H1 (cell line): ENCODE data around the gene SLC25A17. TPM values are rescaled to one million over a fixed set of nuclear protein-coding genes. Genes with fewer than 3 reads are reported as not detected.

Experiments used
- CTCF ChIA-PET: fragments of 300-600 bp; sonication (Branson Sonifier 250); formaldehyde crosslinking; loops from one replicate; lab custom pipeline; 2021; ENCODE audit not compliant: partially characterized antibody; lab: Charles Lee
- POLR2A ChIA-PET: fragments of 300-600 bp; sonication (Branson Sonifier 250); formaldehyde crosslinking; loops from one replicate; lab custom pipeline; 2021; ENCODE audit warnings: inconsistent platforms; ENCODE audit not compliant: partially characterized antibody; lab: Charles Lee
- DNase-seq, 2 experiments: peaks; one replicate each; pipeline versions ENCODE4 v3.0.0 to v3.0.0-alpha.2; 2010 to 2022; ENCODE audit warnings: low spot score in 2 of 2, low read depth in 1 of 2, mixed read lengths in 1 of 2
- FAIRE-seq: peaks from 2 replicates; lab custom pipeline; 2011; peaks lifted over from hg19 to GRCh38; lab: Jason Lieb, UNC
- H2AFZ ChIP-seq: 2 replicates; pipeline ENCODE4 v1.8.1; 2012; ENCODE audit warnings: low read length, inconsistent platforms
- H2AK5ac ChIP-seq: 2 replicates; pipeline ENCODE4 v1.6.1; 2013; ENCODE audit warnings: low read depth, low read length
- H2BK120ac ChIP-seq: replicated peaks from 2 replicates; pipeline ENCODE3; 2013; ENCODE audit warnings: low read depth, low read length, inconsistent platforms
- H2BK12ac ChIP-seq: 2 replicates; pipeline ENCODE4 v1.6.1; 2013; ENCODE audit warnings: low read depth, low read length
- H2BK15ac ChIP-seq: 2 replicates; pipeline ENCODE4 v1.6.1; 2013; ENCODE audit warnings: low read length
- H2BK20ac ChIP-seq: 2 replicates; pipeline ENCODE4 v1.6.1; 2013; ENCODE audit warnings: low read length
- H2BK5ac ChIP-seq: 2 replicates; pipeline ENCODE4 v1.6.1; 2013; ENCODE audit warnings: low read depth, low read length
- H3K14ac ChIP-seq: 2 replicates; pipeline ENCODE4 v1.6.1; 2013; ENCODE audit warnings: inconsistent platforms; ENCODE audit not compliant: insufficient read length
- H3K18ac ChIP-seq: 2 replicates; pipeline ENCODE4 v1.6.1; 2013; ENCODE audit warnings: low read length; ENCODE audit errors: extremely low read depth
- H3K23ac ChIP-seq: 2 replicates; pipeline ENCODE4 v1.6.1; 2013; ENCODE audit warnings: inconsistent platforms; ENCODE audit not compliant: insufficient read length
- H3K23me2 ChIP-seq: 2 replicates; pipeline ENCODE4 v1.6.1; 2013; ENCODE audit warnings: low read depth, low read length
- H3K27ac ChIP-seq: 2 replicates; pipeline ENCODE4 v1.6.1; 2011; ENCODE audit warnings: low read depth, low read length, inconsistent platforms
- H3K27me3 ChIP-seq, 4 experiments: replicated peaks in 1 of 4; 1 replicate in 1 of 4; 2 replicates in 3 of 4; pipeline versions ENCODE4 v1.6.1 to v1.8.1; 2011 to 2013; ENCODE audit warnings: low read length in 3 of 4, mild to moderate bottlenecking in 3 of 4, inconsistent platforms in 2 of 4, mixed read lengths in 2 of 4, moderate library complexity in 1 of 4; ENCODE audit not compliant: control insufficient read depth in 3 of 4, insufficient read depth in 3 of 4; ENCODE audit errors: extremely low read depth in 1 of 4
- H3K36me3 ChIP-seq, 4 experiments: 2 replicates each; pipeline versions ENCODE4 v1.6.1 to v1.8.1; 2011 to 2013; ENCODE audit warnings: mild to moderate bottlenecking in 4 of 4, low read length in 3 of 4, moderate library complexity in 2 of 4, control low read depth in 1 of 4, inconsistent platforms in 1 of 4; ENCODE audit not compliant: insufficient read depth in 4 of 4, control insufficient read depth in 2 of 4
- H3K4ac ChIP-seq: replicated peaks from 2 replicates; pipeline ENCODE3; 2013; ENCODE audit warnings: low read length, low read depth, mixed read lengths, inconsistent platforms; ENCODE audit not compliant: insufficient read length
- H3K4me1 ChIP-seq, 4 experiments: replicated peaks in 1 of 4; 1 replicate in 1 of 4; 2 replicates in 3 of 4; pipeline versions ENCODE4 v1.6.1 to v1.8.1; 2011 to 2013; ENCODE audit warnings: low read length in 3 of 4, inconsistent platforms in 2 of 4, mixed read lengths in 1 of 4; ENCODE audit not compliant: insufficient read depth in 4 of 4, control insufficient read depth in 3 of 4
- H3K4me2 ChIP-seq, 2 experiments: 2 replicates each; pipeline versions ENCODE4 v1.6.1 to v1.8.1; 2011 to 2013; ENCODE audit warnings: low read depth in 2 of 2, low read length in 2 of 2, control low read depth in 1 of 2, inconsistent platforms in 1 of 2, mild to moderate bottlenecking in 1 of 2; ENCODE audit not compliant: insufficient read depth in 1 of 2
- H3K4me3 ChIP-seq, 4 experiments: fragments of 200-600, 300-600 bp in 1 of 4; sonication (generic), shearing (Covaris generic), sonication (Bioruptor Twin) in 1 of 4; 2 replicates each; pipeline versions ENCODE4 v1.5.1 to v1.8.1; 2011 to 2016; ENCODE audit warnings: low read length in 4 of 4, low read depth in 3 of 4, control low read depth in 2 of 4, inconsistent platforms in 2 of 4, mild to moderate bottlenecking in 2 of 4, mixed read lengths in 1 of 4, moderate library complexity in 1 of 4; ENCODE audit not compliant: insufficient read depth in 2 of 4; ENCODE audit errors: extremely low read depth in 1 of 4
- H3K56ac ChIP-seq: replicated peaks from 2 replicates; pipeline ENCODE3; 2013; ENCODE audit warnings: low read depth, mild to moderate bottlenecking, mixed read lengths, low read length, inconsistent platforms; ENCODE audit not compliant: insufficient read length
- H3K79me1 ChIP-seq: 2 replicates; pipeline ENCODE4 v1.6.1; 2013; ENCODE audit warnings: low read depth, low read length, control low read depth
- H3K79me2 ChIP-seq, 2 experiments: 2 replicates each; pipeline versions ENCODE4 v1.6.1 to v1.8.1; 2012 to 2013; ENCODE audit warnings: low read length in 2 of 2, mild to moderate bottlenecking in 2 of 2, inconsistent platforms in 1 of 2; ENCODE audit not compliant: insufficient read depth in 2 of 2, control insufficient read depth in 1 of 2
- H3K9ac ChIP-seq, 4 experiments: replicated peaks in 1 of 4; 1 replicate in 1 of 4; 2 replicates in 3 of 4; pipeline versions ENCODE4 v1.6.1 to v1.8.1; 2011 to 2013; ENCODE audit warnings: low read depth in 3 of 4, low read length in 3 of 4, control low read depth in 2 of 4, mild to moderate bottlenecking in 2 of 4, moderate library complexity in 2 of 4, inconsistent platforms in 1 of 4; ENCODE audit errors: extremely low read depth in 1 of 4
- H3K9me3 ChIP-seq, 2 experiments: 2 replicates each; pipeline versions ENCODE4 v1.6.1 to v1.8.1; 2012 to 2013; ENCODE audit warnings: mild to moderate bottlenecking in 2 of 2, moderate library complexity in 2 of 2, control low read depth in 1 of 2, inconsistent platforms in 1 of 2, low read depth in 1 of 2, low read length in 1 of 2, mixed read lengths in 1 of 2; ENCODE audit not compliant: insufficient read depth in 2 of 2
- H4K20me1 ChIP-seq, 2 experiments: replicated peaks in 1 of 2; 2 replicates each; pipeline versions ENCODE3 to v1.8.1; 2011 to 2013; ENCODE audit warnings: inconsistent platforms in 2 of 2, low read length in 2 of 2, mild to moderate bottlenecking in 1 of 2; ENCODE audit not compliant: insufficient read depth in 2 of 2, control insufficient read depth in 1 of 2
- H4K5ac ChIP-seq: 2 replicates; pipeline ENCODE4 v1.6.1; 2013; ENCODE audit warnings: low read length, low read depth, mixed read lengths, inconsistent platforms; ENCODE audit not compliant: insufficient read length
- H4K8ac ChIP-seq: 2 replicates; pipeline ENCODE4 v1.8.0; 2013; ENCODE audit warnings: mild to moderate bottlenecking, moderate library complexity, low read length, inconsistent platforms; ENCODE audit not compliant: insufficient read depth; ENCODE audit errors: extremely low read depth
- H4K91ac ChIP-seq: replicated peaks from 2 replicates; pipeline ENCODE3; 2013; ENCODE audit warnings: low read length, mixed read lengths, inconsistent platforms; ENCODE audit not compliant: insufficient read length
- ASH2L ChIP-seq: fragments of 200-600, 300-600 bp; sonication (generic); IDR thresholded peaks from one replicate; pipeline ENCODE4 v1.7.1; 2017; ENCODE audit warnings: low read length
- BCL11A ChIP-seq, 2 experiments: IDR thresholded peaks; one replicate each; pipeline ENCODE4 v1.6.1; 2011; ENCODE audit warnings: low read depth in 2 of 2, low read length in 2 of 2, mild to moderate bottlenecking in 2 of 2
- CEBPB ChIP-seq: IDR thresholded peaks from 2 replicates; pipeline ENCODE4 v1.6.1; 2012; ENCODE audit warnings: low read depth, low read length
- EZH2 ChIP-seq: fragments of 200-600 bp; sonication (generic); IDR thresholded peaks from 2 replicates; pipeline ENCODE4 v1.7.1; 2012; ENCODE audit warnings: low read depth, mild to moderate bottlenecking, moderate library complexity, low read length, inconsistent platforms; ENCODE audit not compliant: severe bottlenecking
- HDAC6 ChIP-seq: IDR thresholded peaks from one replicate; pipeline ENCODE4 v1.7.1; 2012; ENCODE audit warnings: low read depth, mild to moderate bottlenecking, inconsistent platforms, low read length, moderate library complexity
- KDM5A ChIP-seq: fragments of 200-600 bp; IDR thresholded peaks from 2 replicates; pipeline ENCODE4 v1.7.1; 2012; ENCODE audit warnings: mild to moderate bottlenecking, low read length, inconsistent platforms, mixed read lengths
- POLR2A ChIP-seq, 2 experiments: IDR thresholded peaks; 1 replicate in 1 of 2; 2 replicates in 1 of 2; pipeline ENCODE4 v1.6.1; 2011; ENCODE audit warnings: low read depth in 2 of 2, low read length in 2 of 2, mild to moderate bottlenecking in 2 of 2; ENCODE audit errors: control extremely low read depth in 1 of 2
- RAD21 ChIP-seq, 2 experiments: IDR thresholded peaks in 1 of 2; conservative IDR thresholded peaks in 1 of 2; 2 replicates each; pipeline ENCODE4 v1.6.1; 2011; ENCODE audit warnings: low read depth in 2 of 2, low read length in 2 of 2, improper control_type of control experiment in 1 of 2, inconsistent platforms in 1 of 2, mild to moderate bottlenecking in 1 of 2, moderate library complexity in 1 of 2
- SIRT6 ChIP-seq: IDR thresholded peaks from one replicate; pipeline ENCODE4 v1.7.1; 2012; ENCODE audit warnings: low read length, inconsistent platforms
- SP1 ChIP-seq: IDR thresholded peaks from 2 replicates; pipeline ENCODE4 v1.6.1; 2011; ENCODE audit warnings: low read depth, low read length
- SP4 ChIP-seq: IDR thresholded peaks from 2 replicates; pipeline ENCODE4 v1.6.1; 2012; ENCODE audit warnings: low read length, inconsistent platforms
- SRF ChIP-seq: IDR thresholded peaks from 2 replicates; pipeline ENCODE4 v1.6.1; 2011; ENCODE audit warnings: mild to moderate bottlenecking, low read depth, low read length, moderate library complexity
- SUZ12 ChIP-seq: fragments of 200-600 bp; sonication (generic); IDR thresholded peaks from 2 replicates; pipeline ENCODE4 v1.6.1; 2012; ENCODE audit warnings: mild to moderate bottlenecking, inconsistent platforms, low read length, moderate library complexity, mixed read lengths
- WGBS, 2 experiments: shearing (Covaris generic) in 1 of 2; methylation state at CpG; one replicate each; pipeline versions ENCODE4 v1.1.6 to v1.1.7; 2013 to 2015; ENCODE audit warnings: low lambda C conversion rate in 2 of 2, mixed read lengths in 2 of 2, inconsistent platforms in 1 of 2, low coverage in 1 of 2, missing lambda C conversion rate in 1 of 2; ENCODE audit not compliant: insufficient replicate concordance in 2 of 2, insufficient coverage in 1 of 2, insufficient read length in 1 of 2; ENCODE audit errors: extremely low coverage in 1 of 2, missing lambda C conversion rate in 1 of 2; 5-methylcytosine and 5-hydroxymethylcytosine counted together
- polyA plus RNA-seq, 7 experiments: library from polyadenylated mRNA; depleted of rRNA in 3 of 7; stranded (reverse) in 5 of 7; unstranded in 2 of 7; fragments of >200 nt in 5 of 7; fragments of 200-250 nt in 2 of 7; gene quantifications; 1 replicate in 5 of 7; 2 replicates in 1 of 7; 4 replicates in 1 of 7; pipeline versions ENCODE4 v1.2.1 to v1.2.3, GENCODE V29; 2011 to 2013; ENCODE audit warnings: missing spikeins in 2 of 7, mixed read lengths in 2 of 7
- total RNA-seq: library from RNA; stranded (reverse); fragmentation: NEBNext Ultra II Directional; extraction: Animal tissue kit (Norgen Biotek cat#: 25700); gene quantifications from 2 replicates; pipeline ENCODE4 v1.2.1, GENCODE V29; 2021
- TF ChIP-seq, protein P1 (sequence below): IDR thresholded peaks from 2 replicates; pipeline ENCODE4 v1.6.1; 2012; ENCODE audit warnings: low read length, inconsistent platforms

The SLC25A17 gene
- total and polyA plus RNA-seq, 2 of the 8 experiments (the other 6 are each of a cell fraction or from before 2014, with no cell fraction given), result 17.9 to 40.4 TPM

DNA sequence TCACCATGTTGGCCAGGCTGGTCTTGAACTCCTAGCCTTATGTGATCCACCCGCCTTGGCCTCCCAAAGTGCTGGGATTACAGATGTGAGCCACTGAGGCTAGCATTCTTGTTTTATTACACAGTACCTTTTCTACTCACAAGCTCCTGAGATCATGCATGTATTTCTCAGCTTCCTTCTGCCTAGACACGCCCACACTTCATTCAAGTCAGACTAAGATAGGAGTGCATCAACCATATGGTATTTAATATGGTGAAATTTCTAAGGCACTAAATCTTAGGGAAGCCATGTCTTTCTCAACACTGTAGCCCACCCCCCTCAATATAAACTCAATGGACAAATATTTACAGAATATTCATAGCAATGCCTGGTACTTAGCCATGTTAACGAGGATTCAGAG is 62.1 kb downstream of the SLC25A17 start:
- Histone ChIP-seq H3K9me3 (no peaks in the 10 kb centered on the region), H2BK12ac (no peak overlapping the region), H3K79me1 (no peaks in the 10 kb centered on the region), H3K79me2 (no peaks in the 10 kb centered on the region), H3K4me1 (peaks cover 0 to 8% (median 2%) of the 10 kb centered on the region in 4 experiments; a peak in 2 of 7 replicates), H3K27ac (no peak overlapping the region), H4K5ac (no peak overlapping the region), H4K20me1 (no peaks in the 10 kb centered on the region), H3K4ac (no peak overlapping the region), H4K8ac (no peak overlapping the region), H2BK15ac (no peak overlapping the region), H2AFZ (no peak overlapping the region), H3K18ac (no peak overlapping the region), H3K4me3 (no peak overlapping the region), H2BK120ac (no peak overlapping the region), H3K23ac (no peak overlapping the region), H2BK5ac (no peak overlapping the region), H3K23me2 (no peaks in the 10 kb centered on the region), H3K36me3 (no peaks in the 10 kb centered on the region), H3K14ac (no peak overlapping the region), H3K9ac (no peak overlapping the region), H4K91ac (no peak overlapping the region), H2AK5ac (no peak overlapping the region), H3K27me3 (no peaks in the 10 kb centered on the region), H3K56ac (no peak overlapping the region), H3K4me2 (no peak overlapping the region), H2BK20ac (no peak overlapping the region)
- 85% methylated on average over 3 of the region's 3 CpGs; no CpG with 5 or more reads in 1 of the 2 experiments for WGBS, 2 experiments
- CTCF ChIA-PET, result interaction anchor here (0.7 to 4.7 kb wide), 5 partner anchors 9 to 1583 kb away, joined by 3 to 25 read pairs (median 4); no protein-coding TSS in a partner anchor
- POLR2A ChIA-PET, result no interaction called here
- DNase-seq (no peak), FAIRE-seq (no peak)
- TF ChIP-seq POLR2A (IDR thresholded peaks at IDR 0.05; ENCODE audit: control extremely low read depth in 1 of 2, low read depth in 2 of 2, low read length in 2 of 2), result no peak
- TF ChIP-seq, protein P1, sequence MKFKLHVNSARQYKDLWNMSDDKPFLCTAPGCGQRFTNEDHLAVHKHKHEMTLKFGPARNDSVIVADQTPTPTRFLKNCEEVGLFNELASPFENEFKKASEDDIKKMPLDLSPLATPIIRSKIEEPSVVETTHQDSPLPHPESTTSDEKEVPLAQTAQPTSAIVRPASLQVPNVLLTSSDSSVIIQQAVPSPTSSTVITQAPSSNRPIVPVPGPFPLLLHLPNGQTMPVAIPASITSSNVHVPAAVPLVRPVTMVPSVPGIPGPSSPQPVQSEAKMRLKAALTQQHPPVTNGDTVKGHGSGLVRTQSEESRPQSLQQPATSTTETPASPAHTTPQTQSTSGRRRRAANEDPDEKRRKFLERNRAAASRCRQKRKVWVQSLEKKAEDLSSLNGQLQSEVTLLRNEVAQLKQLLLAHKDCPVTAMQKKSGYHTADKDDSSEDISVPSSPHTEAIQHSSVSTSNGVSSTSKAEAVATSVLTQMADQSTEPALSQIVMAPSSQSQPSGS, result no peak
- TF ChIP-seq SP1, result no peak
- no peak for TF ChIP-seq KDM5A
- no peak for TF ChIP-seq SUZ12
- no peak for TF ChIP-seq SIRT6
- TF ChIP-seq ASH2L, result no peak
- TF ChIP-seq RAD21 (IDR thresholded peaks at IDR 0.05 in 1 of 2, conservative IDR thresholded peaks at IDR 0.05 in 1 of 2; ENCODE audit: low read depth in 2 of 2, low read length in 2 of 2), result no peak
- TF ChIP-seq SRF, result no peak
- TF ChIP-seq BCL11A (IDR thresholded peaks at IDR 0.05; ENCODE audit: low read depth in 2 of 2, low read length in 2 of 2), result no peak
- TF ChIP-seq HDAC6, result no peak
- no peak for TF ChIP-seq EZH2
- TF ChIP-seq CEBPB, result no peak
- no peak for TF ChIP-seq SP4
